K562 (cell line): ENCODE measurements around the gene BHLHE40. TPM values are rescaled to one million over a fixed set of nuclear protein-coding genes. Genes with fewer than 3 reads are reported as not detected.

ENCODE experiments used
- AFF1 ChIP-seq, 2 experiments: fragments of 450-650 bp; IDR thresholded peaks; 2 replicates each; pipeline ENCODE4 v1.6.1; 2018; ENCODE audit warnings: mild to moderate bottlenecking in 2 of 2, low read depth in 1 of 2; ENCODE audit not compliant: partially characterized antibody in 2 of 2
- MEF2D ChIP-seq: conservative IDR thresholded peaks from 2 replicates; pipeline ENCODE4 v1.6.1; 2016; ENCODE audit warnings: low read depth, missing genetic modification characterization, missing compliant biosample characterization
- RAD21 ChIP-seq, 2 experiments: fragments of 250-450 bp in 1 of 2; fragments of 450-650 bp in 1 of 2; sonication (Bioruptor Pico) in 1 of 2; formaldehyde crosslinking in 1 of 2; IDR thresholded peaks in 1 of 2; conservative IDR thresholded peaks in 1 of 2; 2 replicates each; pipeline versions ENCODE4 v1.4.0 to v1.8.0; 2020 to 2022; ENCODE audit warnings: mild to moderate bottlenecking in 2 of 2, moderate library complexity in 1 of 2
- RBM34 ChIP-seq: fragments of 200-400 bp; formaldehyde crosslinking; IDR thresholded peaks from 2 replicates; pipeline ENCODE4 v1.6.1; 2018; ENCODE audit warnings: low read length, borderline replicate concordance; ENCODE audit not compliant: insufficient read depth
- SAFB2 ChIP-seq: fragments of 200-400 bp; formaldehyde crosslinking; IDR thresholded peaks from 2 replicates; pipeline ENCODE4 v1.6.1; 2018; ENCODE audit warnings: borderline replicate concordance, low read length, low read depth, moderate library complexity; ENCODE audit not compliant: severe bottlenecking
- TAL1 ChIP-seq: fragments of 450-650 bp; IDR thresholded peaks from 2 replicates; pipeline ENCODE4 v1.6.1; 2016; ENCODE audit warnings: mild to moderate bottlenecking
- YY1 ChIP-seq, 3 experiments: IDR thresholded peaks; 2 replicates each; pipeline ENCODE4 v1.6.1; 2011; ENCODE audit warnings: low read length in 2 of 3, mild to moderate bottlenecking in 2 of 3, moderate library complexity in 2 of 3, borderline replicate concordance in 1 of 3, control low read depth in 1 of 3, low read depth in 1 of 3; ENCODE audit not compliant: insufficient read depth in 3 of 3, insufficient replicate concordance in 2 of 3, control insufficient read depth in 1 of 3, insufficient read length in 1 of 3; ENCODE audit errors: extremely low read depth in 1 of 3
- polyA plus RNA-seq, 8 experiments: library from polyadenylated mRNA; depleted of rRNA in 4 of 8; stranded (reverse) in 5 of 8; unstranded in 3 of 8; fragments of >200 nt; fragmentation: Nextera tagmentation in 2 of 8; fragmentation: Illumina TruSeq in 1 of 8; extraction: Ambion mirVana in 2 of 8; extraction: Trizol in 1 of 8; gene quantifications; 2 replicates each; pipeline versions ENCODE4 v1.2.1 to v1.2.3, GENCODE V29; 2011 to 2014; ENCODE audit warnings: inconsistent platforms in 1 of 8, missing spikeins in 1 of 8
- total RNA-seq, 7 experiments: library from RNA; depleted of rRNA in 6 of 7; stranded (reverse); fragments of >200 nt in 6 of 7; fragmentation: Illumina TruSeq in 2 of 7; extraction: Trizol in 2 of 7; gene quantifications; 2 replicates each; pipeline versions ENCODE4 v1.2.1 to v1.2.3, GENCODE V29; 2011 to 2021; ENCODE audit warnings: low replicate concordance in 1 of 7
- TF ChIP-seq, protein P1 (sequence below): fragments of 450-650 bp; IDR thresholded peaks from 2 replicates; pipeline ENCODE4 v1.6.1; 2016; ENCODE audit warnings: low read depth
- TF ChIP-seq, protein P2 (sequence below), 2 experiments: IDR thresholded peaks; 2 replicates each; pipeline ENCODE4 v1.6.1; 2011; ENCODE audit warnings: borderline replicate concordance in 1 of 2, control low read depth in 1 of 2, low read depth in 1 of 2, low read length in 1 of 2, mild to moderate bottlenecking in 1 of 2, mixed read lengths in 1 of 2, moderate library complexity in 1 of 2; ENCODE audit not compliant: insufficient read depth in 1 of 2, insufficient read length in 1 of 2, poor library complexity in 1 of 2, severe bottlenecking in 1 of 2; ENCODE audit errors: extremely low read depth in 1 of 2

BHLHE40 gene
- total and polyA plus RNA-seq, 9 of the 15 experiments (the other 6 are each of a cell fraction or from before 2014, with no cell fraction given), result 12.0 to 83.9 (median 31.4) TPM

DNA sequence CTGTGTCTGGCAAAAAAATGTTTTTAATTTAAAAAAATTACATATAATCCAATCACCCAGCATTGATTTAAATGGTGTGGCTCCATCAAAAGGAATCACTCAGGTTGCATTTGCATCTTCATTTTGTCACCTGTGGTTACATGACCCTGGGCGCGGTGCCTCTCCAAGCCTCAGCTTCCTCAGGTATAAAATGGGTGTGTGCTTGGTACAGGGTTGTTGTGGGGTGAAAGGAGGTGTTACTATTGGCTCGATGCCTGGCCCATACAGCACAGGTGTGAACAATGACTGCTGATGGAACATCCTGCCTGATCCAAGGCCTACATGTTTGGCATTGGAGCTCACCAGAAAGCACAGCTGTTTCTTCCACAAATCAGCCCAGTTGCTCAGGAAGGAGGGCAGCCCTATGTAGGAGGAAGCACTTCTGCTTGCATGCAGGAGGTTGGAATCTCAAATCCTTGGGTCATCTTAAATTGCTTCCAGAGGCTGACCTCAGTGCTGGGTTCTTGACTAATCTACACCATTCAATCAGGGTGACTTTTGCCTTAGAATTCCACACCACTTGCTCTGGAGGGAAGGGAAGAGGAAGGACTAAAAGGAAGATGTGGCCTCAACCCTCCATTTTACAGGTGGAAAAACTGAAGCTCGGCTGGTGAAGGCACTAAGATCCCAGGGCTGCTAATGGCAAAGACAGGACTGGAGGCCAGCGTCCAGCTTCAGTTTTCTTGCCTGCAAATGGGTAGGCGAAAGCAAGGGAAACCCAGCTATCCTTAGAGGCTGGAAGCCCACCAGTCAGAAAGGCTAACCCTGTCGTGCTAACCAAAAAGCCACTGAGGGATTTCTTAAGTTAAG is 31.7 kb downstream of the BHLHE40 start (continued):
- TF ChIP-seq, protein P1, sequence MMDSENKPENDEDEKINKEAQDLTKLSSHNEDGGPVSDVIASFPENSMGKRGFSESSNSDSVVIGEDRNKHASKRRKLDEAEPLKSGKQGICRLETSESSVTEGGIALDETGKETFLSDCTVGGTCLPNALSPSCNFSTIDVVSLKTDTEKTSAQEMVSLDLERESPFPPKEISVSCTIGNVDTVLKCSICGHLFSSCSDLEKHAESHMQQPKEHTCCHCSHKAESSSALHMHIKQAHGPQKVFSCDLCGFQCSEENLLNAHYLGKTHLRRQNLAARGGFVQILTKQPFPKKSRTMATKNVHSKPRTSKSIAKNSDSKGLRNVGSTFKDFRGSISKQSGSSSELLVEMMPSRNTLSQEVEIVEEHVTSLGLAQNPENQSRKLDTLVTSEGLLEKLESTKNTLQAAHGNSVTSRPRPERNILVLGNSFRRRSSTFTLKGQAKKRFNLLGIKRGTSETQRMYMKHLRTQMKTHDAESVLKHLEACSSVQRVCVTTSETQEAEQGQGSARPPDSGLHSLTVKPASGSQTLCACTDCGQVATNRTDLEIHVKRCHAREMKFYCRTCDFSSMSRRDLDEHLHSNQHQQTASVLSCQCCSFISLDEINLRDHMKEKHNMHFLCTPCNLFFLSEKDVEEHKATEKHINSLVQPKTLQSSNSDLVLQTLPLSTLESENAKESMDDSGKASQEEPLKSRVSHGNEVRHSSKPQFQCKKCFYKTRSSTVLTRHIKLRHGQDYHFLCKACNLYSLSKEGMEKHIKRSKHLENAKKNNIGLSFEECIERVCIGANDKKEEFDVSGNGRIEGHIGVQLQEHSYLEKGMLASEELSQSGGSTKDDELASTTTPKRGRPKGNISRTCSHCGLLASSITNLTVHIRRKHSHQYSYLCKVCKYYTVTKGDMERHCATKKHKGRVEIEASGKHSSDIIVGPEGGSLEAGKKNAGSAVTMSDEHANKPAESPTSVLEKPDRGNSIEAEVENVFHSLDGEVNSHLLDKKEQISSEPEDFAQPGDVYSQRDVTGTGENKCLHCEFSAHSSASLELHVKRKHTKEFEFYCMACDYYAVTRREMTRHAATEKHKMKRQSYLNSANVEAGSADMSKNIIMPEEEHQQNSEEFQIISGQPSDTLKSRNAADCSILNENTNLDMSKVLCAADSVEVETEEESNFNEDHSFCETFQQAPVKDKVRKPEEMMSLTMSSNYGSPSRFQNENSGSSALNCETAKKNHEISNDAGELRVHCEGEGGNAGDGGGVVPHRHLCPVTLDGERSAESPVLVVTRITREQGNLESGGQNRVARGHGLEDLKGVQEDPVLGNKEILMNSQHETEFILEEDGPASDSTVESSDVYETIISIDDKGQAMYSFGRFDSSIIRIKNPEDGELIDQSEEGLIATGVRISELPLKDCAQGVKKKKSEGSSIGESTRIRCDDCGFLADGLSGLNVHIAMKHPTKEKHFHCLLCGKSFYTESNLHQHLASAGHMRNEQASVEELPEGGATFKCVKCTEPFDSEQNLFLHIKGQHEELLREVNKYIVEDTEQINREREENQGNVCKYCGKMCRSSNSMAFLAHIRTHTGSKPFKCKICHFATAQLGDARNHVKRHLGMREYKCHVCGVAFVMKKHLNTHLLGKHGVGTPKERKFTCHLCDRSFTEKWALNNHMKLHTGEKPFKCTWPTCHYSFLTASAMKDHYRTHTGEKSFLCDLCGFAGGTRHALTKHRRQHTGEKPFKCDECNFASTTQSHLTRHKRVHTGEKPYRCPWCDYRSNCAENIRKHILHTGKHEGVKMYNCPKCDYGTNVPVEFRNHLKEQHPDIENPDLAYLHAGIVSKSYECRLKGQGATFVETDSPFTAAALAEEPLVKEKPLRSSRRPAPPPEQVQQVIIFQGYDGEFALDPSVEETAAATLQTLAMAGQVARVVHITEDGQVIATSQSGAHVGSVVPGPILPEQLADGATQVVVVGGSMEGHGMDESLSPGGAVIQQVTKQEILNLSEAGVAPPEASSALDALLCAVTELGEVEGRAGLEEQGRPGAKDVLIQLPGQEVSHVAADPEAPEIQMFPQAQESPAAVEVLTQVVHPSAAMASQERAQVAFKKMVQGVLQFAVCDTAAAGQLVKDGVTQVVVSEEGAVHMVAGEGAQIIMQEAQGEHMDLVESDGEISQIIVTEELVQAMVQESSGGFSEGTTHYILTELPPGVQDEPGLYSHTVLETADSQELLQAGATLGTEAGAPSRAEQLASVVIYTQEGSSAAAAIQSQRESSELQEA, result no peak
- TF ChIP-seq RBM34, result no peak
- TF ChIP-seq MEF2D (tag), result no peak
- no peak for TF ChIP-seq AFF1 (IDR thresholded peaks at IDR 0.05; ENCODE audit: low read depth in 1 of 2, partially characterized antibody in 2 of 2)
- no peak for TF ChIP-seq YY1 (IDR thresholded peaks at IDR 0.05; ENCODE audit: borderline replicate concordance in 1 of 3, control insufficient read depth in 1 of 3, extremely low read depth in 1 of 3, insufficient read depth in 3 of 3, insufficient read length in 1 of 3, insufficient replicate concordance in 2 of 3, low read depth in 1 of 3, low read length in 2 of 3)
- TF ChIP-seq TAL1, result no peak
- TF ChIP-seq, protein P2, sequence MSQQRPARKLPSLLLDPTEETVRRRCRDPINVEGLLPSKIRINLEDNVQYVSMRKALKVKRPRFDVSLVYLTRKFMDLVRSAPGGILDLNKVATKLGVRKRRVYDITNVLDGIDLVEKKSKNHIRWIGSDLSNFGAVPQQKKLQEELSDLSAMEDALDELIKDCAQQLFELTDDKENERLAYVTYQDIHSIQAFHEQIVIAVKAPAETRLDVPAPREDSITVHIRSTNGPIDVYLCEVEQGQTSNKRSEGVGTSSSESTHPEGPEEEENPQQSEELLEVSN (IDR thresholded peaks at IDR 0.05; ENCODE audit: borderline replicate concordance in 1 of 2, extremely low read depth in 1 of 2, insufficient read depth in 1 of 2, insufficient read length in 1 of 2, low read depth in 1 of 2, low read length in 1 of 2, poor library complexity in 1 of 2, severe bottlenecking in 1 of 2), result no peak
- TF ChIP-seq RAD21 (CRISPR knock-in tag; conservative IDR thresholded peaks at IDR 0.05 in 1 of 2, IDR thresholded peaks at IDR 0.05 in 1 of 2), result no peak
- no peak for TF ChIP-seq SAFB2
